Neural crest cell (in vitro differentiated cells): ENCODE results near the gene ZNF366. TPM values are rescaled to one million over a fixed set of nuclear protein-coding genes. Genes with fewer than 3 reads are reported as not detected.

Experiments used
- DNase-seq: peaks from one replicate; pipeline ENCODE4 v3.0.0; 2021; ENCODE audit warnings: low read depth, mixed read lengths, low spot score
- H3K27ac Mint-ChIP-seq: one replicate; pipeline ENCODE4 v1.8.0; 2021; ENCODE audit warnings: mild to moderate bottlenecking, mixed read lengths; ENCODE audit not compliant: unreplicated experiment
- H3K27me3 Mint-ChIP-seq: 2 replicates; pipeline ENCODE4 v1.8.0; 2021; ENCODE audit warnings: low read depth, mild to moderate bottlenecking, mixed read lengths
- H3K36me3 Mint-ChIP-seq: 2 replicates; pipeline ENCODE4 v1.8.0; 2021; ENCODE audit warnings: low read depth, mild to moderate bottlenecking, mixed read lengths
- H3K4me1 Mint-ChIP-seq: 2 replicates; pipeline ENCODE4 v1.8.0; 2021; ENCODE audit warnings: mixed read lengths
- H3K4me3 Mint-ChIP-seq: one replicate; pipeline ENCODE4 v1.8.0; 2021; ENCODE audit warnings: mild to moderate bottlenecking, mixed read lengths
- H3K9me3 Mint-ChIP-seq: 2 replicates; pipeline ENCODE4 v1.8.0; 2021; ENCODE audit warnings: mixed read lengths
- total RNA-seq: library from RNA; stranded (reverse); gene quantifications from 2 replicates; pipeline ENCODE4 v1.2.1, GENCODE V29; 2021
- TF ChIP-seq, protein P1 (sequence below): fragments of 200-600 bp; sonication (generic); conservative IDR thresholded peaks from 2 replicates; pipeline ENCODE4 v1.5.0; 2021; ENCODE audit warnings: antibody characterized with exemption, mild to moderate bottlenecking

ZNF366 gene
- total RNA-seq, 1 donor from 2014 or later, result not detected

DNA sequence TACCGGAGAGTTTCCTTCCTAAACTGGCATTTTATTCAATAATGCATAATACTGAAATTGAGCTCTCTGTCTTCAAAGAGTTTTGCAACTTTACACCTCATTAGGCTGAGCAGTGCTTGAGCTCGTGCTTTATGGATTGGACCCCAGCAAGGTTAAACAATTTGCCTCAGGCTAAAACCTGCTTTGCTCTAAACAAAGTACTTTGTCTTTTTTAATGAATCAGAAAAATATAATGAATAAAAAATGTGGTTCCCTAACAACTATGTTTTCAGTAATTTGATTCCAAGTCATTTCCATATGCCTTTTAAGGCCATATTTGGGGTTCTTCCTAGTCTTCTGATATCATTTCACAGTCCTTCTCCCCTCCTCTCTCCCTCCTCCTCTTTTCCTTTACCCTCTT, 20.0 kb downstream of the ZNF366 start:
- H3K27ac Mint-ChIP-seq, result no peak overlapping the region
- TF ChIP-seq, protein P1, sequence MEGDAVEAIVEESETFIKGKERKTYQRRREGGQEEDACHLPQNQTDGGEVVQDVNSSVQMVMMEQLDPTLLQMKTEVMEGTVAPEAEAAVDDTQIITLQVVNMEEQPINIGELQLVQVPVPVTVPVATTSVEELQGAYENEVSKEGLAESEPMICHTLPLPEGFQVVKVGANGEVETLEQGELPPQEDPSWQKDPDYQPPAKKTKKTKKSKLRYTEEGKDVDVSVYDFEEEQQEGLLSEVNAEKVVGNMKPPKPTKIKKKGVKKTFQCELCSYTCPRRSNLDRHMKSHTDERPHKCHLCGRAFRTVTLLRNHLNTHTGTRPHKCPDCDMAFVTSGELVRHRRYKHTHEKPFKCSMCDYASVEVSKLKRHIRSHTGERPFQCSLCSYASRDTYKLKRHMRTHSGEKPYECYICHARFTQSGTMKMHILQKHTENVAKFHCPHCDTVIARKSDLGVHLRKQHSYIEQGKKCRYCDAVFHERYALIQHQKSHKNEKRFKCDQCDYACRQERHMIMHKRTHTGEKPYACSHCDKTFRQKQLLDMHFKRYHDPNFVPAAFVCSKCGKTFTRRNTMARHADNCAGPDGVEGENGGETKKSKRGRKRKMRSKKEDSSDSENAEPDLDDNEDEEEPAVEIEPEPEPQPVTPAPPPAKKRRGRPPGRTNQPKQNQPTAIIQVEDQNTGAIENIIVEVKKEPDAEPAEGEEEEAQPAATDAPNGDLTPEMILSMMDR, result no peak
- H3K4me1 Mint-ChIP-seq, result peaks cover 22% of the 10 kb centered on the region
- no peak overlapping the region for H3K4me3 Mint-ChIP-seq
- no peaks in the 10 kb centered on the region for H3K27me3 Mint-ChIP-seq
- DNase-seq, result no peak
- no peaks in the 10 kb centered on the region for H3K36me3 Mint-ChIP-seq
- peaks cover 2% of the 10 kb centered on the region for H3K9me3 Mint-ChIP-seq

DNA sequence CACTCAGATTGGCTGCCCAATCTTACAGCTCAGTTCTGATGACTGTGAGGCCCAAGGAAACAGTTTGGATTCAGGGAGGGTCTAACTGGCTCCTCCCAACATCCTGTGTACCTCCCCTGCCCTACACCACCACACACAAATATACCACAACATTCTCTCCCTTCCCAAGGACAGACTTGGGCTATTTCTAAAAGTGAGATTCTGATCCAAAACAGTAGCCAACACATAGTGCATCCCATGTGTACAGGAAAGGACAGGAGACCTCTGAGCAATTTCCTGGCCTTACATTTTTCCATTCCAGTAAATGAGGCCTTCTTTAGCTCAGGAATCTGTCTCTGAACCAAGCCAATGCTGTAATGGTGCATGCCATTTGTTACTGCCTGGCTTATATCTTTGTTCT, 20.8 kb downstream of the ZNF366 start:
- Mint-ChIP-seq H3K36me3 (no peaks in the 10 kb centered on the region), H3K9me3 (peaks cover 2% of the 10 kb centered on the region), H3K27me3 (no peaks in the 10 kb centered on the region), H3K4me1 (peaks cover 22% of the 10 kb centered on the region), H3K27ac (no peak overlapping the region), H3K4me3 (no peak overlapping the region)
- TF ChIP-seq, protein P1, result no peak
- DNase-seq, result no peak

DNA sequence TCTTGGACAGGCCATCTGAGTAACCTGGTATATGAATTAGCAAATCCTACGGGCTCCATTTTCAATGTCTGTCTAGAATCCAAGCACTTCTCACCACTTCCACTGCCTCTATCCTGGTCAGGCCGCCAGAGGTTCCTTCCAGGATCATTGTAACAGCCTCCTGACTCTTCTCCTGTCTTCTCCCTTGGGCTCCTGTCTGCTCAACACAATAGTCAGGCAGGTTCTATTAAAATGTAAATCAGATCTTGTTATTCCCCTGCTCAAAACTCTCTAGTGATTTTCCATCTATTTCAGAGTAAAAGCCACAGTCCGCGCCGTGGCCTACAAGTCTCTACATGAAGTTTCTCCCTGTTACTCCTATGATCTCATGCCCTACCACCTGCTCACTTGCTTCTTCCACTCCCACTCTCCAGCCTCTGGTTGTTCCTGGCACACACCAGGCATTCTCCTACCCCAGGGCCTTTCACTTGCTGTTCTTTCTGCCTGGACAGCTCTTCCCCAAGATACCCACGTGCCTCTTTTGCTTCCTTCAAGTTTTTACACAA, 21.7 kb downstream of the ZNF366 start:
- Mint-ChIP-seq H3K36me3 (no peaks in the 10 kb centered on the region), H3K4me3 (no peak overlapping the region), H3K4me1 (peaks cover 22% of the 10 kb centered on the region), H3K9me3 (peaks cover 2% of the 10 kb centered on the region), H3K27me3 (no peaks in the 10 kb centered on the region), H3K27ac (peak overlapping the region; percentile 23)
- TF ChIP-seq, protein P1, result no peak
- DNase-seq, result no peak

DNA sequence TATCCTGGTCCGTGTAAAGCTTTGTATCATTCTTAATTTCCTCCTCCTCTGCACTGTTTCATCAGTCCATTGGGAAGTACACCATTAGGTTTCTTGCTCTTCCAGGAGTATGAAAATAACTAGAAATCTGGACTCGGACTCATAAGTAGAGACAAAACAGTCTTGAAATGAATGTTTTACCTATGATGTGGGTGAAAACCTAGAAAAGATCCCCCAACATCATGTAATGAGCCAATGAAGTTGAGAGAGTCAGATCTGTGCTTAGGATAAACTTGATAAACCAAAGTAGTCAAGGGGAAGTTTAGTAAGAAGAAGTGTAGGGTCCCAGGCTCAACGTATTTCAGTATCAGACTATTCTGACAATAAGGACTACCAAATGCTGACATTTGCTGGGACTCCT, 25.2 kb downstream of the ZNF366 start:
- Mint-ChIP-seq H3K27ac (no peak overlapping the region), H3K27me3 (no peaks in the 10 kb centered on the region), H3K4me1 (peaks cover 21% of the 10 kb centered on the region), H3K4me3 (no peak overlapping the region), H3K36me3 (no peaks in the 10 kb centered on the region), H3K9me3 (peaks cover 2% of the 10 kb centered on the region)
- TF ChIP-seq, protein P1, result no peak
- DNase-seq, result no peak

DNA sequence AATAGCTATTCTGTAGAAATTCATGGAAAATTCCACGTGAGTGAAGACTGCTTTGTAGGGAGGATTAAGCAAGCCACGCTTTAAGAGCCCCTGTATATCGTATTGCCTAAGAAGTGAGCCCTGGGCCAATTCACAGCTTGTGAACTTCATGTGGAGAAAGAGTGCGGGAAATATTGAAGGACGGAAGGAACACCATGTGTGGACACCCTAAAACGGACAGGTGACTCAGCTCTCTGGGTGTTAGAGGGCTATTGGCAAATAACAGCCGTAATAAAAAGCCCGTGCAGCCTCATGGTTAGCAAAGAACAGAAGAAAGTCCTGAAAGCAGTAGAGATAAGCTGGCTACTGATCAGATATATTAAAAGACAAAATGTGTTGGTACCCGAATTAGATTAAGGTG, 26.4 kb downstream of the ZNF366 start:
- H3K36me3 Mint-ChIP-seq, result no peaks in the 10 kb centered on the region

More for the DNA sequence above, 26.4 kb downstream of the ZNF366 start:
- TF ChIP-seq, protein P1, result no peak
- Mint-ChIP-seq H3K27ac (no peak overlapping the region), H3K9me3 (peaks cover 7% of the 10 kb centered on the region), H3K27me3 (no peaks in the 10 kb centered on the region), H3K4me3 (no peak overlapping the region), H3K4me1 (peaks cover 15% of the 10 kb centered on the region)
- no peak for DNase-seq
